BJ (cell line): ENCODE measurements around the gene ADAM15. TPM values are rescaled to one million over a fixed set of nuclear protein-coding genes. Genes with fewer than 3 reads are reported as not detected.

Source experiments
- CTCF ChIA-PET: fragments of 350-600 bp; formaldehyde crosslinking; extraction: SDS; loops from one replicate; lab custom pipeline; 2021; ENCODE audit warnings: antibody characterized with exemption, inconsistent platforms; lab: Yijun Ruan, JAX
- POLR2A ChIA-PET: fragments of 300-600 bp; sonication (Branson Sonifier 250); formaldehyde crosslinking; extraction: SDS; loops from one replicate; lab custom pipeline; 2021; ENCODE audit warnings: antibody characterized with exemption; lab: Charles Lee
- DNase-seq: peaks from one replicate; pipeline ENCODE4 v3.0.0-alpha.2; 2011; ENCODE audit warnings: low read depth
- H3K27me3 ChIP-seq: 2 replicates; pipeline ENCODE4 v1.6.0; 2011; ENCODE audit warnings: low read length; ENCODE audit not compliant: control insufficient read depth, insufficient read depth
- H3K36me3 ChIP-seq: 2 replicates; pipeline ENCODE4 v1.5.1; 2011; ENCODE audit warnings: low read length; ENCODE audit not compliant: control insufficient read depth, insufficient read depth
- H3K4me3 ChIP-seq: 2 replicates; pipeline ENCODE4 v1.5.1; 2011; ENCODE audit warnings: low read depth, mild to moderate bottlenecking, control low read depth, low read length
- polyA plus RNA-seq: library from polyadenylated mRNA; depleted of rRNA; stranded (reverse); fragments of >200 nt; gene quantifications from 2 replicates; pipeline ENCODE4 v1.2.3, GENCODE V29; 2011
- TF ChIP-seq, protein P1 (sequence below): IDR thresholded peaks from 2 replicates; pipeline ENCODE4 v1.5.1; 2011; ENCODE audit warnings: low read depth, mild to moderate bottlenecking, control low read depth, inconsistent platforms, low read length, moderate library complexity; ENCODE audit not compliant: insufficient read depth

ADAM15 gene
- polyA plus RNA-seq, 1 experiment = 88.8 TPM

DNA sequence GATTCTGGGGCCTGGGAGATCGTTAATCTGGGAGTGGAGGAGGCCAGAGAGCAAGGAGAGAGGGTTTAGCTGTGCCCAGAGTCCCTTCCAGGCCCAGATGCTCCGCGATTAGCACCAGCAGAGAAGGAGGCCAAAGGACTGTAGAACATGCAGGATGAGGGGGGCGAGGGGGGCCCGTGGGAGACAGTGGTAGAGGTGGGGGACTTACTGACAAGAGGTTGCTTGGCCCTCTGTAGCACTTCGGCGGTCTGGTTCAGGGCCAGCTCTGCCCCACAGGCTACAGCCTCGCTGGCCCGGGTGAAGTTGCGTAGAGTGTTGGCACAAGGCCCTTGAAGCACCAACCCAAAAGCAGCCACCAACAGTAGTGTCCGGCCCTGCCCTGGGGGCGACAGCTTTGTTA lies 18.2 kb upstream of the ADAM15 start:
- POLR2A ChIA-PET = no interaction called here
- no peak overlapping the region for H3K4me3 ChIP-seq
- CTCF ChIA-PET = interaction anchor here (2.2 to 6.9 kb wide), 3 partner anchors 12 to 18 kb away, joined by 7 to 31 read pairs (median 11); partner anchors contain the start of gene ADAM15

DNA sequence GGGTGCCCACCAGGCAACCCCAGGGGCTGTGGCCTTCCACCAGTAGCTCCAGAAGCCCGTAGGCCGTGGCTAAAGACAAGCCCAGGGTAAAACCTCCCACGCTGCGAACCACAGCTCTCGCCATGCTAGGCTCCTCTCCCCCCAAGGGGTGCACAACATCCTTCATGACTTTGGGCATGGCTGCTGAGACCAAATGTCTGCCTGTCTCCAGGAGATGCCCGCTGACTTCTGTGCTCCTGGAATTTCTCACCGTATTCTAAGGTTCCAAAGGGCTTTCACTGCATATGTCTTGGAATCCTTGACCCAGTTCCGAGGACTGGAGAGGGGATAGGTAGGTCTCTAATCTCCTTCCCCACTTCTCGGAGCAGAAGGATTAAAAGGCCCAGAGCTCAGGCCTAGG lies 17.6 kb upstream of the ADAM15 start, which contains the start of the genes DCST1 and DCST2:
TSS of gene DCST1 (plus strand) at position 301 of the 400 bp plus-strand sequence. CDS start 213 bp downstream, outside the sequence.
TSS of gene DCST2 (minus strand) at position 258 of the 400 bp plus-strand sequence. CDS start at position 178, 80 bp downstream.
- H3K36me3 ChIP-seq = no peaks in the 10 kb centered on the region
- H3K27me3 ChIP-seq = peaks cover 6% of the 10 kb centered on the region
- CTCF ChIA-PET = interaction anchor here (2.2 to 6.9 kb wide), 3 partner anchors 11 to 18 kb away, joined by 7 to 31 read pairs (median 11); partner anchors contain the start of gene ADAM15
- H3K4me3 ChIP-seq = no peak within 1 kb of the TSS
- no peak for DNase-seq
- TF ChIP-seq, protein P1, sequence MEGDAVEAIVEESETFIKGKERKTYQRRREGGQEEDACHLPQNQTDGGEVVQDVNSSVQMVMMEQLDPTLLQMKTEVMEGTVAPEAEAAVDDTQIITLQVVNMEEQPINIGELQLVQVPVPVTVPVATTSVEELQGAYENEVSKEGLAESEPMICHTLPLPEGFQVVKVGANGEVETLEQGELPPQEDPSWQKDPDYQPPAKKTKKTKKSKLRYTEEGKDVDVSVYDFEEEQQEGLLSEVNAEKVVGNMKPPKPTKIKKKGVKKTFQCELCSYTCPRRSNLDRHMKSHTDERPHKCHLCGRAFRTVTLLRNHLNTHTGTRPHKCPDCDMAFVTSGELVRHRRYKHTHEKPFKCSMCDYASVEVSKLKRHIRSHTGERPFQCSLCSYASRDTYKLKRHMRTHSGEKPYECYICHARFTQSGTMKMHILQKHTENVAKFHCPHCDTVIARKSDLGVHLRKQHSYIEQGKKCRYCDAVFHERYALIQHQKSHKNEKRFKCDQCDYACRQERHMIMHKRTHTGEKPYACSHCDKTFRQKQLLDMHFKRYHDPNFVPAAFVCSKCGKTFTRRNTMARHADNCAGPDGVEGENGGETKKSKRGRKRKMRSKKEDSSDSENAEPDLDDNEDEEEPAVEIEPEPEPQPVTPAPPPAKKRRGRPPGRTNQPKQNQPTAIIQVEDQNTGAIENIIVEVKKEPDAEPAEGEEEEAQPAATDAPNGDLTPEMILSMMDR = no peak
- POLR2A ChIA-PET = no interaction called here

More for the DNA sequence above, 18.2 kb upstream of the ADAM15 start:
- Histone ChIP-seq H3K27me3 (peaks cover 3% of the 10 kb centered on the region), H3K36me3 (no peaks in the 10 kb centered on the region)
- TF ChIP-seq, protein P1 = no peak
- no peak for DNase-seq

DNA sequence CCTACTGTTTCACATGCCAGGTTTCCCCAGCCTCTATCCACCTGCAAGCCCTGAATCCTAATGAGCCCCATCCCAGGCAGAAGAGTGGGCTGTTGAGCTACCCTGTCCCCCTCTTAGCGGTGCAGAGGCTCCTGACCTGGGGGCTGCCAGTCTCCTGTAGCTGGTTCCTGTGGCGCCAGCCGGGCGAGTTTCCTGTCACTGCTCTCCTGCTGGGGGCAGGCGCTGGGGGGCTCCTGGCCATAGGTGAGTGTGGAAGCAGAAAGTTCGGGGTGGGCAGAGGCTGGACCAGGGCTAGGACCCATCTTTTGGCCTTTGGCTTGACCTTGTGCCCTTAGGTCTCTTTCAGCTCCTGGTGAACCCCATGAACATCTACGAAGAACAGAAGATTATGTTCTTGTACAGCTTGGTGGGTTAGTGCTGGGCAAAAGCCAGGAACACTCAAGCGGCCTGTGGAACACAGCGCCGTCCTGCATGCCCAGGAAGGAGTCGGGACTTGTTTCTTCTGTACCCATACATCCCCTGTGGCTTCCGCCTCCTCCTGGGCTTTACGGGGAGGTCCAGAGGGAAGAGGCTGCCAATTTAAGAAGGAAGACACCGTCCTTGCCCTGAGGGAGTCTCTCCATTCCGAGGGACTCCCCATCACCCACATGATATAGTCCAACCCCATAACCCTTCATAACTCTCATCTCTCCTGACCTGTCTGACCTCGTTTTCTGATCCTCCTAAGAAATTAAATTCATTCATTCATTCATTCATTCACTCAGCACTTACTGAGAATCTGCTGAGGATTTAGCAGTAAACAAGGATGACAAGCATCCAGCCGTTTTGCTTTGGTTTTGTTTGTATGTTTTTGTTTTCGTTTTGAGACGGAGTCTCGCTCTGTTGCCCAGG lies 16.6 kb upstream of the ADAM15 start:
- ChIA-PET CTCF (interaction anchor here (2.6 to 6.9 kb wide), 2 partner anchors 10 to 17 kb away, joined by 7 to 31 read pairs; partner anchors contain the start of gene ADAM15), POLR2A (no interaction called here)
- Histone ChIP-seq H3K36me3 (no peaks in the 10 kb centered on the region), H3K4me3 (no peak overlapping the region), H3K27me3 (peaks cover 6% of the 10 kb centered on the region)
- TF ChIP-seq, protein P1 = no peak
- no peak for DNase-seq

DNA sequence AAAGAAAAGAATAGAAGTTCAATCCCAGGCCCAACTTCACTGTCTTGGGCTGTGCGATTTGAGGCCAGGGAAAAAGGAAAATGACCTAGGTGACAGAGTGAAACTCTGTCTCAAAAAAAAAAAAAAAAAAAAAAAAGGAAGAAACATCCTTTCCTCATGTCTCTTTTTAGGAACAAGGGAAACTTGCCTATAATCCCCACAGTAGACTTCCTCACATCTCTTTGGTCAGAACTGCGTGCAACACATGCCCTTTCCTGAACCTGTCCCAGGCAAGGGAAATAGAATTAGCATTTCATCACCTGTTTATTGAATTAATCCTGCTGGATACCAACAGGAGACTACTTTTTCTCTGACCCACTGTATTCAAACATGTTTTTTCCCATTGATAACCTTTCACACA lies 15.2 kb upstream of the ADAM15 start:
- TF ChIP-seq, protein P1 = no peak
- ChIA-PET CTCF (interaction anchor here (6.9 kb wide), 1 partner anchor 9 kb away, joined by 31 read pairs; no protein-coding TSS in a partner anchor), POLR2A (no interaction called here)

DNA sequence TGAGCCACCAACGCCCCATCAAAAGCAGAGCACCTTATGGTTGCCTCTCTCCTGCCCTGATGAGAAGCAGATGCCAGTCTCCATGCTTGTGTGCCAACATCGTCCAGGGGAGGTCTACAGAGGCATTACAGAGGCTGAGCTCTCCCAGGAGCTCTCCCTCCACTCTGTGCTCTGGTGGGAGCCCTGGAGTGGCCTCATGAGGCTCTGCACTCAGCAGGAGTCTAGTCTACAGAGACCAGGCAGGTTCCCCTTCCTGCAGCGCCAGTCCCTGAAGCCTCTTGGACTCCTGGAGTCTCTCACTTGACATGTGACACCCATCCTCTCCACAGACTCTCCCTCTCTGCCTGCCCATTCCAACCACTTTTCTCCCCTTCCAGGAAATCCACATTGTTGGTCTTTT lies 14.1 kb upstream of the ADAM15 start:
- DNase-seq = no peak
- Histone ChIP-seq H3K27me3 (peaks cover 6% of the 10 kb centered on the region), H3K4me3 (no peak overlapping the region), H3K36me3 (no peaks in the 10 kb centered on the region)
- ChIA-PET CTCF (interaction anchor here (1.0 to 11.9 kb wide), 2 partner anchors 14 to 22 kb away, joined by 4 to 168 read pairs; partner anchors contain the start of genes ADAM15 and EFNA4), POLR2A (no interaction called here)
- TF ChIP-seq, protein P1 = no peak

More for the DNA sequence above, 15.2 kb upstream of the ADAM15 start:
- Histone ChIP-seq H3K27me3 (peaks cover 6% of the 10 kb centered on the region), H3K36me3 (no peaks in the 10 kb centered on the region), H3K4me3 (no peak overlapping the region)
- DNase-seq = no peak
